Tibial nerve (tissue), 4 donors: Measurements from ENCODE around the gene FBXL22. TPM values are rescaled to one million over a fixed set of nuclear protein-coding genes. Genes with fewer than 3 reads are reported as not detected.

Experiments used
- DNase-seq, 2 donors: peaks; one replicate each; pipeline ENCODE4 v3.0.0-alpha.2; 2019; ENCODE audit warnings: low spot score in 2 of 2
- H3K27ac ChIP-seq, 4 donors: fragments of 200-600 bp; sonication (generic) in 3 of 4; one replicate each; pipeline ENCODE4 v1.5.1; 2017 to 2019; ENCODE audit warnings: mild to moderate bottlenecking in 1 of 4
- H3K27me3 ChIP-seq, 2 donors: fragments of 200-600 bp; sonication (generic) in 1 of 2; one replicate each; pipeline versions ENCODE4 v1.5.1 to v1.6.0; 2017 to 2019
- H3K36me3 ChIP-seq, 3 donors: fragments of 200-600 bp; sonication (generic); one replicate each; pipeline ENCODE4 v1.5.1; 2018 to 2019
- H3K4me1 ChIP-seq, 4 donors: fragments of 200-600 bp; sonication (generic) in 3 of 4; one replicate each; pipeline ENCODE4 v1.5.1; 2017 to 2019
- H3K4me3 ChIP-seq, 4 donors: fragments of 200-600 bp; sonication (generic) in 3 of 4; one replicate each; pipeline ENCODE4 v1.5.1; 2017 to 2019; ENCODE audit warnings: mild to moderate bottlenecking in 1 of 4, moderate library complexity in 1 of 4
- H3K9me3 ChIP-seq, 4 donors: fragments of 200-600 bp; sonication (generic) in 3 of 4; one replicate each; pipeline ENCODE4 v1.5.1; 2017 to 2019
- EP300 ChIP-seq, 2 donors: sonication (generic); formaldehyde crosslinking; IDR thresholded peaks; one replicate each; pipeline ENCODE4 v1.6.1; 2017; ENCODE audit warnings: antibody characterized with exemption in 2 of 2, mild to moderate bottlenecking in 1 of 2
- POLR2A ChIP-seq, 2 donors: fragments of 450-650 bp; IDR thresholded peaks; one replicate each; pipeline ENCODE4 v1.6.1; 2017; ENCODE audit warnings: antibody characterized with exemption in 2 of 2, mild to moderate bottlenecking in 2 of 2, moderate library complexity in 2 of 2
- WGBS, 2 donors: methylation state at CpG; one replicate each; pipeline ENCODE4 v1.1.5; 2018; 5-methylcytosine and 5-hydroxymethylcytosine counted together
- total RNA-seq, 4 donors: library from RNA; depleted of rRNA; stranded (reverse); fragments of >200 nt; gene quantifications; one replicate each; pipeline ENCODE4 v1.1.0, GENCODE V29; 2016
- TF ChIP-seq, protein P1 (sequence below), 5 experiments: fragments of 200-600 bp in 3 of 5; fragments of 450-650 bp in 2 of 5; sonication (generic) in 3 of 5; IDR thresholded peaks; one replicate each; pipeline ENCODE4 v1.5.1; 2016 to 2019; ENCODE audit warnings: antibody characterized with exemption in 5 of 5, mild to moderate bottlenecking in 3 of 5, moderate library complexity in 2 of 5

Gene FBXL22
- total RNA-seq, 4 donors from 2014 or later = 0.63 to 2.8 (median 2.7) TPM; not detected in 1

DNA sequence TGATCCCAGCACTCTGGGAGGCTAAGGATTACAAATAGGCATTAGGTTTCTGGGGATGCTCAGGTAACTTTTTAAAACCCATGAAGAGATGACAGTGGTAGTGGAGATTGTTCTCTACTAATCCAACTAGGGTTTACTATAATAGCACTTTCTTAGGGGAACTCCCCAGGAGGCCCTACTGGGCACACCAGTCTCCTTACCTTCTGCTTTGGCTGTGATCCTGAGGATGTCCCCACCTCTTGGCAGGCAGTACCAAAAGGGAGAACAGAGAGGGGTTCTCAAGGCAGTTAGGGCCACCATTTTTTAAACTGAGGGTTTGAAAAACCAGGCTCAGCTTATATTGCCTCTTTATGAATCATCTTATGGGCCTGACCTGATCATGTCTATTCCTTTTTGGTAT, 15.0 kb upstream of the FBXL22 start:
- H3K36me3 ChIP-seq = peaks cover 0 to 49% (median 6%) of the 10 kb centered on the region in 3 donors
- no peak for DNase-seq
- no peak overlapping the region for H3K4me3 ChIP-seq
- no peaks in the 10 kb centered on the region for H3K27me3 ChIP-seq
- peaks cover 0 to 6% (median 0%) of the 10 kb centered on the region in 4 donors for H3K9me3 ChIP-seq
- TF ChIP-seq POLR2A (IDR thresholded peaks at IDR 0.05) = no peak
- no peak for TF ChIP-seq EP300 (IDR thresholded peaks at IDR 0.05)
- no peak overlapping the region for H3K27ac ChIP-seq
- no peaks in the 10 kb centered on the region for H3K4me1 ChIP-seq

DNA sequence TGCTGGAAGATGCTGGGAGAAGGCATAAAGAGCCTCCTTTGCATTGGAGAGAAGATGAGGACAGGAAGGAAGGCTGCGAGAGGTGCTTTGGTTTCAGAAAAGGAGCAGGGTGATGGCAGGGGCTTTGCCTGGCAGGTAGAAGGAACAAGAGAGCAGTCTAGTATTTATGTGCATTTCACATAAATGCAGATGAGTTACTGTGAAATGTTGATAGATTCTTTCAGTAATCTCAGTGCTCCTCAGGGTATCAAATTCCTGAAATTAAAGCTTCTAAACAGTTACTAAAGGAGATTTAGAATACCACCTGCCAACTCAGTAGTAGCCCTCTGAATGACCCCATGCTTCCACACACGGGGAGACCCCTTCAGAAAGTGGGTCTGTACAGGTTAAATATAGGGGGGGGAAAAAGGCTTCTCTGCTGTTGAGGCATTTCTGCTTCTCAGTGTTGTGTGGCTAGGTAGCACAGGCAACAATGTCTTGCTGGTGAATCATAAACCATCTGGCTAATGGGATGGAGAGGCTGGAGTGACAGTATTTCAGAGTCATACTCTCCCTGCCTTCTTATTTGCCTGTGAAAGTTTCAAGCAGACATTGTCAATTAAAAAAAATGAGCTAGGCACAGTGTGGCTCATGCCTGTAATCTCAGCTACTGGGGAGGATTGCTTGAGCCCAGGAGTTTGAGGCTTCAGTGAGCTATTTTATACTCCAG, 14.3 kb upstream of the FBXL22 start:
- Histone ChIP-seq H3K9me3 (peaks cover 0 to 6% (median 0%) of the 10 kb centered on the region in 4 donors), H3K4me3 (no peak overlapping the region), H3K27ac (no peak overlapping the region), H3K36me3 (peaks cover 0 to 45% (median 6%) of the 10 kb centered on the region in 3 donors), H3K4me1 (no peaks in the 10 kb centered on the region), H3K27me3 (no peaks in the 10 kb centered on the region)
- 71 to 80% methylated on average over 2 of the region's 2 CpGs for WGBS, 2 donors
- TF ChIP-seq, protein P1, sequence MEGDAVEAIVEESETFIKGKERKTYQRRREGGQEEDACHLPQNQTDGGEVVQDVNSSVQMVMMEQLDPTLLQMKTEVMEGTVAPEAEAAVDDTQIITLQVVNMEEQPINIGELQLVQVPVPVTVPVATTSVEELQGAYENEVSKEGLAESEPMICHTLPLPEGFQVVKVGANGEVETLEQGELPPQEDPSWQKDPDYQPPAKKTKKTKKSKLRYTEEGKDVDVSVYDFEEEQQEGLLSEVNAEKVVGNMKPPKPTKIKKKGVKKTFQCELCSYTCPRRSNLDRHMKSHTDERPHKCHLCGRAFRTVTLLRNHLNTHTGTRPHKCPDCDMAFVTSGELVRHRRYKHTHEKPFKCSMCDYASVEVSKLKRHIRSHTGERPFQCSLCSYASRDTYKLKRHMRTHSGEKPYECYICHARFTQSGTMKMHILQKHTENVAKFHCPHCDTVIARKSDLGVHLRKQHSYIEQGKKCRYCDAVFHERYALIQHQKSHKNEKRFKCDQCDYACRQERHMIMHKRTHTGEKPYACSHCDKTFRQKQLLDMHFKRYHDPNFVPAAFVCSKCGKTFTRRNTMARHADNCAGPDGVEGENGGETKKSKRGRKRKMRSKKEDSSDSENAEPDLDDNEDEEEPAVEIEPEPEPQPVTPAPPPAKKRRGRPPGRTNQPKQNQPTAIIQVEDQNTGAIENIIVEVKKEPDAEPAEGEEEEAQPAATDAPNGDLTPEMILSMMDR (IDR thresholded peaks at IDR 0.05) = no peak
- TF ChIP-seq EP300 (IDR thresholded peaks at IDR 0.05) (no peak), POLR2A (IDR thresholded peaks at IDR 0.05) (no peak)
- no peak for DNase-seq

DNA sequence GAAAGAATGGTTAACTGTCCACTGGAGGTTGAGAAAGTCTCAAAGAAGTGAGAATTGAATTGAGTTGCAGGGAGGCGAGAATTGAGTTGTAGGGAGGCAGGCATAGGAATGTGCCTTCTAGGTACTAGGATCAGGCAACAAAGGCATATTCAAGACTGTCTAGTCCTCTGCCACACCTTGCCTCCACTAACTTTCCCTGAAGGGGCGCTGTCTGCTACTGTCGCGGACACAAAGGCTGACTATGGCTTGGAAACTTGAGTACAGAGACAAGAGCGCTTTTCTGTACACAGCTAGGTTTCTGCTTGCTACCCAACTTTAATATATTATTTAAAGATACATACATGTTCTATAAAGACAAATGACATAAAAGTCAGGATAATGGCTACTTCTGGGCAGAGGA, 10.4 kb upstream of the FBXL22 start:
- peaks cover 0 to 6% (median 0%) of the 10 kb centered on the region in 4 donors for H3K9me3 ChIP-seq
- peaks cover 0 to 74% (median 6%) of the 10 kb centered on the region in 3 donors for H3K36me3 ChIP-seq
- 91 to 94% methylated on average over 5 of the region's 5 CpGs for WGBS, 2 donors
- no peaks in the 10 kb centered on the region for H3K4me1 ChIP-seq
- no peaks in the 10 kb centered on the region for H3K27me3 ChIP-seq
- H3K4me3 ChIP-seq = no peak overlapping the region
- no peak overlapping the region for H3K27ac ChIP-seq
- no peak for DNase-seq
- TF ChIP-seq POLR2A (IDR thresholded peaks at IDR 0.05) = no peak
- TF ChIP-seq, protein P1 (IDR thresholded peaks at IDR 0.05) = no peak
- TF ChIP-seq EP300 (IDR thresholded peaks at IDR 0.05) = no peak

DNA sequence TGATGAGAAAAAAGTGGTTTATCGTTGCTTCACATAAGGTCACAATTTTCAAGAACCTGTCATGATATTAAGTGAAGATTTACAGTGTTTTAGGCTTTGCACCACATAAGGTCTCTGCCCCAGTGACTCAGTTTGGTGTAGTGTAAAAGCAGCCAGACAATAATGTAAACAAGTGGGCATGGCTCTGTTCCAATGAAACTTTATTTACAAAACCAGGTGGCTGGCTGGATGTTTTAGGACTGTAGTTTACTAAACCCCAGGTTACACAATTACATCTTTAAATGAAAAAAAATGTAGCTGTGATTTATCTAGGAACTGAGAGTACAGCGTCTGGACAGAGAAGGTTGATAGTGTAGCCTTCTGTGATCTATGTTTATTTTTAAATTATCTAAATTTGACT, 9.7 kb upstream of the FBXL22 start:
- Histone ChIP-seq H3K4me3 (no peak overlapping the region), H3K27ac (no peak overlapping the region), H3K27me3 (no peaks in the 10 kb centered on the region), H3K36me3 (peaks cover 0 to 78% (median 6%) of the 10 kb centered on the region in 3 donors), H3K9me3 (peaks cover 0 to 6% (median 0%) of the 10 kb centered on the region in 4 donors), H3K4me1 (no peaks in the 10 kb centered on the region)
- TF ChIP-seq POLR2A (IDR thresholded peaks at IDR 0.05) (no peak), EP300 (IDR thresholded peaks at IDR 0.05) (no peak)
- TF ChIP-seq, protein P1 (IDR thresholded peaks at IDR 0.05) = no peak
- DNase-seq = no peak
- WGBS, 2 donors = 72 to 76% methylated on average over 2 of the region's 2 CpGs

DNA sequence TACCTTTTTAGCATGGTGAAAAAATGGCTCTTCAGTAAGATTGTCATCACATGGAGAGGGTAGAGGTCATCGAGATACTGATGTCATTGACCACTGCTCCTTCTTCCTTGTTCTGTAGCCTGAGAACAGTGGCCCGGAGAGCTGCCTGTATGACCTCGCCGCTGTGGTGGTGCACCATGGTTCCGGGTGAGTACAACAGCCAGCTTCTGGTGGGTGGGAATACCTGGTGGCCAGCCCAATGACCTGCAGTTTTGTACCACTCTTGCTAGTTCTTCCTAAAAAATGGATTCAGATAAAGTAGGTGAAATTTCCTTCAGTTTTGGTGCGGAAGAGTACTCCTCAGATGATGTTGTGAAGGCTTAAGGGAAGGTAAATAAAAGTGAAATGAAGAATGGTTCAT, 8.4 kb upstream of the FBXL22 start:
- TF ChIP-seq, protein P1 (IDR thresholded peaks at IDR 0.05) = no peak
- TF ChIP-seq EP300 (IDR thresholded peaks at IDR 0.05) (no peak), POLR2A (IDR thresholded peaks at IDR 0.05) (no peak)
- Histone ChIP-seq H3K9me3 (peaks cover 0 to 6% (median 0%) of the 10 kb centered on the region in 4 donors), H3K4me3 (no peak overlapping the region), H3K4me1 (no peaks in the 10 kb centered on the region), H3K36me3 (peaks cover 0 to 77% (median 0%) of the 10 kb centered on the region in 3 donors), H3K27ac (no peak overlapping the region), H3K27me3 (no peaks in the 10 kb centered on the region)
- DNase-seq = no peak
- 95 to 98% methylated on average over 6 of the region's 6 CpGs for WGBS, 2 donors
